Hepatocyte (in vitro differentiated cells): ENCODE data around the gene KCNMA1. TPM values are rescaled to one million over a fixed set of nuclear protein-coding genes. Genes with fewer than 3 reads are reported as not detected.

Experiments used
- DNase-seq: peaks from one replicate; pipeline ENCODE4 v3.0.0-alpha.2; 2016; ENCODE audit warnings: low spot score
- H2AFZ ChIP-seq: fragments of 200-600 bp; sonication (generic); 2 replicates; pipeline ENCODE4 v1.6.0; 2016; ENCODE audit warnings: antibody characterized with exemption, mild to moderate bottlenecking
- H3K27ac ChIP-seq: fragments of 200-600 bp; sonication (generic); 2 replicates; pipeline ENCODE4 v1.5.1; 2016; ENCODE audit warnings: mild to moderate bottlenecking
- H3K27me3 ChIP-seq: fragments of 200-600 bp; sonication (generic); 2 replicates; pipeline ENCODE4 v1.6.1; 2016
- H3K36me3 ChIP-seq: fragments of 200-600 bp; sonication (generic); replicated peaks from 2 replicates; pipeline ENCODE4 v1.5.1; 2016; ENCODE audit warnings: low read depth; ENCODE audit not compliant: insufficient read depth
- H3K4me1 ChIP-seq: fragments of 200-600 bp; sonication (generic); 2 replicates; pipeline ENCODE4 v1.5.1; 2016; ENCODE audit warnings: mild to moderate bottlenecking, moderate library complexity; ENCODE audit not compliant: insufficient read depth
- H3K4me2 ChIP-seq: fragments of 200-600 bp; sonication (generic); 2 replicates; pipeline ENCODE4 v1.6.0; 2016
- H3K4me3 ChIP-seq: fragments of 200-600 bp; sonication (generic); 2 replicates; pipeline ENCODE4 v1.5.1; 2016; ENCODE audit warnings: mild to moderate bottlenecking
- H3K79me2 ChIP-seq: fragments of 200-600 bp; sonication (generic); 2 replicates; pipeline ENCODE4 v1.6.0; 2017; ENCODE audit warnings: mild to moderate bottlenecking
- H3K9me2 ChIP-seq: fragments of 200-600 bp; sonication (generic); replicated peaks from 2 replicates; pipeline ENCODE4 v1.6.0; 2017; ENCODE audit warnings: mild to moderate bottlenecking; ENCODE audit not compliant: insufficient read depth
- H3K9me3 ChIP-seq: fragments of 200-600 bp; sonication (generic); 2 replicates; pipeline ENCODE4 v1.5.1; 2016; ENCODE audit warnings: low read depth, mild to moderate bottlenecking
- H4K20me1 ChIP-seq: fragments of 200-600 bp; sonication (generic); 2 replicates; pipeline ENCODE4 v1.6.0; 2016; ENCODE audit warnings: mild to moderate bottlenecking; ENCODE audit not compliant: insufficient read depth, poor library complexity, severe bottlenecking
- CTCF ChIP-seq: fragments of 200-600 bp; sonication (generic); IDR thresholded peaks from 2 replicates; pipeline ENCODE4 v1.5.1; 2016; ENCODE audit warnings: antibody characterized with exemption, mild to moderate bottlenecking; ENCODE audit not compliant: poor library complexity
- EZH2 ChIP-seq: fragments of 200-600 bp; sonication (generic); IDR thresholded peaks from 2 replicates; pipeline ENCODE4 v1.6.1; 2016; ENCODE audit warnings: antibody characterized with exemption, mild to moderate bottlenecking, borderline replicate concordance
- EZH2phosphoT487 ChIP-seq: fragments of 200-600 bp; sonication (generic); IDR thresholded peaks from one replicate; pipeline ENCODE4 v1.6.1; 2018; ENCODE audit warnings: antibody characterized with exemption, mild to moderate bottlenecking, low read depth, moderate library complexity; ENCODE audit not compliant: unreplicated experiment, severe bottlenecking
- WGBS: methylation state at CpG from one replicate; pipeline ENCODE4 v1.1.6; 2016; ENCODE audit warnings: low lambda C conversion rate; ENCODE audit errors: missing lambda C conversion rate; 5-methylcytosine and 5-hydroxymethylcytosine counted together
- polyA plus RNA-seq: library from polyadenylated mRNA; unstranded; fragments of >200 nt; fragmentation: Nextera tagmentation; extraction: Ambion mirVana; gene quantifications from 2 replicates; pipeline ENCODE4 v1.2.1, GENCODE V29; 2016
- total RNA-seq: library from RNA; depleted of rRNA; stranded (reverse); fragments of >200 nt; gene quantifications from 2 replicates; pipeline ENCODE4 v1.2.3, GENCODE V29; 2014

The KCNMA1 gene
- total and polyA plus RNA-seq, 2 experiments from 2014 or later, result 42.6 to 73.3 TPM

DNA sequence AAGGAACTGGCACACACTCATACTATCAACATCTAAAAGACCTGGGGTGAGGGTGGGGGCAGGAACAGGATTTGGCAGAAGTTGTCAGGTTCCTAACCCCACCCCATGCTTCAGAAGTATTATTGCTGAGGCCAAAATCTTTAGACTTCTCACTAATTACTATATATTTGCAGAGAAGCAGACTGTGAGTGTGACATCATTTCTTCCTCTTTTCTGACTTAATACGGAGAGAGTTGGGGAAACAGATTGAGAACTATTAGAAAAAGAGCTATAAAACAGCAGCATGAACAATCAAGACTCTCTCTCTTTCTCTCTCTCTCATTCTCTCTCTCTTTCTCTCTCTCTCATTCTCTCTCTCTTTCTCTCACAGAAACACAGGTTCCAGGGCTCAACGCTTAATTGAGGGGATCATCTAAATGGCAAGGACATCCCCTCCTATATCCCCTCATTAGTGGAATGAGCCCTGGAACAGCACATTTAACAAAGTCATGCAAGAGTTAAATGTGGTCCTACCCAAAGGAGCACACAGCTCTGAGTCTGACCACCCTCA, 94.8 kb downstream of the KCNMA1 start:
- Histone ChIP-seq H2AFZ (no peak overlapping the region), H3K79me2 (no peaks in the 10 kb centered on the region), H3K9me2 (no peaks in the 10 kb centered on the region), H3K36me3 (no peaks in the 10 kb centered on the region), H4K20me1 (no peaks in the 10 kb centered on the region), H3K4me3 (no peak overlapping the region), H3K27me3 (no peaks in the 10 kb centered on the region), H3K9me3 (no peaks in the 10 kb centered on the region), H3K27ac (no peak overlapping the region), H3K4me2 (no peak overlapping the region), H3K4me1 (no peaks in the 10 kb centered on the region)
- no peak for DNase-seq
- TF ChIP-seq CTCF, result no peak
- no peak for TF ChIP-seq EZH2phosphoT487
- TF ChIP-seq EZH2, result no peak
- WGBS, result 88% methylated on average over 2 of the region's 2 CpGs

DNA sequence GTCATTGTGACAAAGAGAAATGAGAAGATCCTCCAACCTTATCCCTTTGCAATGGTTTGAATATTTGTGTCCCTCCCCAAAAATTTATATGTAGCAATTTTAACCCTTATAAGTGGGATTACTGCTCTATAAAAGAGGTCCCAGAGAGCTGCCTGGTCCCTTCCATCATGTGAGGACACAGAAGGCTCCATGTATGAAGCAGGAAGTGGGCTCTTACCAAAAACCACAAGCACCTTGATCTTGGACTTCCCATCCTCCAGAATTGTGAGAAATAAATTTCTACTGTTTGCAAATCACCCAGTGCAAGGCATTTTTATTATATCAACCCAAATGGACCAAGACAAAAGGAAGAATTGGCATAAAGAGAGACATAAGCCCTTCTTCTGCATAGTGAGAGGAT, 95.7 kb downstream of the KCNMA1 start:
- no peaks in the 10 kb centered on the region for H3K79me2 ChIP-seq
- H2AFZ ChIP-seq, result no peak overlapping the region
- H3K27ac ChIP-seq, result no peak overlapping the region
- no peaks in the 10 kb centered on the region for H3K9me3 ChIP-seq
- no peak overlapping the region for H3K4me2 ChIP-seq
- no peaks in the 10 kb centered on the region for H3K27me3 ChIP-seq
- no peaks in the 10 kb centered on the region for H3K9me2 ChIP-seq
- no peak for DNase-seq
- H4K20me1 ChIP-seq, result no peaks in the 10 kb centered on the region
- H3K4me3 ChIP-seq, result no peak overlapping the region
- TF ChIP-seq EZH2, result no peak
- TF ChIP-seq EZH2phosphoT487, result no peak
- no peak for TF ChIP-seq CTCF
- no peaks in the 10 kb centered on the region for H3K4me1 ChIP-seq
- H3K36me3 ChIP-seq, result no peaks in the 10 kb centered on the region

- H3K4me3 ChIP-seq, result no peak overlapping the region
- H3K27me3 ChIP-seq, result no peaks in the 10 kb centered on the region
- no peaks in the 10 kb centered on the region for H3K36me3 ChIP-seq
- H4K20me1 ChIP-seq, result no peaks in the 10 kb centered on the region
- no peaks in the 10 kb centered on the region for H3K9me2 ChIP-seq
- no peak overlapping the region for H3K27ac ChIP-seq
- no peak overlapping the region for H2AFZ ChIP-seq
- no peaks in the 10 kb centered on the region for H3K79me2 ChIP-seq
- H3K9me3 ChIP-seq, result no peaks in the 10 kb centered on the region
- no peak for DNase-seq
- H3K4me1 ChIP-seq, result no peaks in the 10 kb centered on the region
- H3K4me2 ChIP-seq, result no peak overlapping the region
- WGBS, result 92% methylated on average over 1 of the region's 1 CpG
- no peak for TF ChIP-seq EZH2phosphoT487
- no peak for TF ChIP-seq CTCF
- TF ChIP-seq EZH2, result no peak
Measured at GRCh38 chr10:77541247-77541646, 96.4 kb downstream of the KCNMA1 start.
